ENCODE results near the gene PDLIM1.

DNA sequence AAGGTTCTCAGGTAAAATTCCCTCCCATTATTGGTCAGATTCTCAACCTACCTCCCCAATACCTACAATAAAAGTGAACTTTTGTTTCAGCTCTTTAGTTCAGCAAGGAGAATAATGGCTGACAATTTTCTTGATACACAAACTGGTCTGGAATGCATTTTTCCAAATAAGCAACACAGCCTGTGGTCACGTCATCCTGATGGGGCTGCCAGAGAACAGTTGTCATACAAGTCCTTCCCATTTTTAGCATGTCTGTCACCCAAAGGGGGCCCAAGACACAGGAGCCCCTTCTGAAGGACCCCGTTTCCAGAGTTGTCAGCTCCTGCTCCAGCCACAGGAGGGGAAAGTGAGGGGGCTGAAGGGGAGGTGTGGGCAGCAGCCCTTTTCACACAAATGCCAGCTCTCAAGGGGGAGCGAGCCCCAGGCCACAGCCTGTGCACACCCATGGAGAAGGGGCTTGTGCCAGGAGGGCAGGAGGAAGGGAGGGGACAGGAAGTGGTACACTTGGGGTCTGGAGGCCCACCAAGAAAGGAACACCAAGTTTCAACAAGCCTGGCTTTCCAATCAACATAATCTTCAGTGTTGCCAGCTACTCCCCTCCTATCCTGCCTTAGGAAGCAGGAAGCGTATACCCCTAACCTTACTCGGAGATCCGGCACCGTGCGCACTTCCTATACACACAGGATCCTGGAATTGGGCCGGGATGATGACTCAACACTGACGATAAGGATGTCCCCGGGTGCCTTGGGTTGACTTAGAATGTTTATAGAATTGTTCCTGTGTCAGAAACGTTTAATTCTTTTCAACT, 43.4 kb upstream of the PDLIM1 start:
- TF ChIP-seq POLR2A (IDR thresholded peaks at IDR 0.05): no peak
- TF ChIP-seq, protein P1, sequence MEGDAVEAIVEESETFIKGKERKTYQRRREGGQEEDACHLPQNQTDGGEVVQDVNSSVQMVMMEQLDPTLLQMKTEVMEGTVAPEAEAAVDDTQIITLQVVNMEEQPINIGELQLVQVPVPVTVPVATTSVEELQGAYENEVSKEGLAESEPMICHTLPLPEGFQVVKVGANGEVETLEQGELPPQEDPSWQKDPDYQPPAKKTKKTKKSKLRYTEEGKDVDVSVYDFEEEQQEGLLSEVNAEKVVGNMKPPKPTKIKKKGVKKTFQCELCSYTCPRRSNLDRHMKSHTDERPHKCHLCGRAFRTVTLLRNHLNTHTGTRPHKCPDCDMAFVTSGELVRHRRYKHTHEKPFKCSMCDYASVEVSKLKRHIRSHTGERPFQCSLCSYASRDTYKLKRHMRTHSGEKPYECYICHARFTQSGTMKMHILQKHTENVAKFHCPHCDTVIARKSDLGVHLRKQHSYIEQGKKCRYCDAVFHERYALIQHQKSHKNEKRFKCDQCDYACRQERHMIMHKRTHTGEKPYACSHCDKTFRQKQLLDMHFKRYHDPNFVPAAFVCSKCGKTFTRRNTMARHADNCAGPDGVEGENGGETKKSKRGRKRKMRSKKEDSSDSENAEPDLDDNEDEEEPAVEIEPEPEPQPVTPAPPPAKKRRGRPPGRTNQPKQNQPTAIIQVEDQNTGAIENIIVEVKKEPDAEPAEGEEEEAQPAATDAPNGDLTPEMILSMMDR (IDR thresholded peaks at IDR 0.05): no peak

All from tibial nerve (tissue), 3 donors.